GM12865 (cell line): ENCODE results near the gene NCAM1.
A peak's percentile ranks its signal among the peaks of the same experiment; 100 is the strongest.

Source experiments
- DNase-seq: peaks from one replicate; pipeline ENCODE4 v3.0.0; 2010; ENCODE audit warnings: low read depth
- H3K4me3 ChIP-seq: 2 replicates; pipeline ENCODE4 v1.5.1; 2011; ENCODE audit warnings: mild to moderate bottlenecking, low read depth, low read length, control low read depth
- CTCF ChIP-seq: IDR thresholded peaks from 2 replicates; pipeline ENCODE4 v1.5.1; 2011; ENCODE audit warnings: low read length, control low read depth, low read depth, inconsistent platforms; ENCODE audit not compliant: insufficient read depth; ENCODE audit errors: missing control alignments

NCAM1 gene

GRCh38 chr11:113177671-113178070 is 216.5 kb downstream of the NCAM1 start:
- DNase-seq, result no peak
- TF ChIP-seq CTCF, result no peak
- H3K4me3 ChIP-seq, result no peak overlapping the region

- no peak overlapping the region for H3K4me3 ChIP-seq
- no peak for DNase-seq
- no peak for TF ChIP-seq CTCF
Observed at GRCh38 chr11:113178381-113179070, 217.3 kb downstream of the NCAM1 start.

GRCh38 chr11:113179181-113179704 is 218.0 kb downstream of the NCAM1 start:
- no peak for DNase-seq
- no peak for TF ChIP-seq CTCF
- H3K4me3 ChIP-seq, result no peak overlapping the region

- no peak for TF ChIP-seq CTCF
- DNase-seq, result no peak
- H3K4me3 ChIP-seq, result no peak overlapping the region
Observed at GRCh38 chr11:113181094-113181493, 219.9 kb downstream of the NCAM1 start.

GRCh38 chr11:113182288-113182687 is 221.1 kb downstream of the NCAM1 start:
- no peak overlapping the region for H3K4me3 ChIP-seq
- no peak for TF ChIP-seq CTCF
- no peak for DNase-seq

GRCh38 chr11:113184498-113184897 is 223.3 kb downstream of the NCAM1 start:
- TF ChIP-seq CTCF, result no peak
- no peak for DNase-seq

GRCh38 chr11:113188371-113188834 is 227.2 kb downstream of the NCAM1 start:
- DNase-seq, result peak; percentile 35
- H3K4me3 ChIP-seq, result no peak overlapping the region
- no peak for TF ChIP-seq CTCF

More at GRCh38 chr11:113184498-113184897, 223.3 kb downstream of the NCAM1 start:
- H3K4me3 ChIP-seq, result no peak overlapping the region
